ENCODE data around the gene LTA4H. TPM values are rescaled to one million over a fixed set of nuclear protein-coding genes. Genes with fewer than 3 reads are reported as not detected.

LTA4H gene
- polyA plus RNA-seq, 1 experiment = 93.6 TPM

DNA sequence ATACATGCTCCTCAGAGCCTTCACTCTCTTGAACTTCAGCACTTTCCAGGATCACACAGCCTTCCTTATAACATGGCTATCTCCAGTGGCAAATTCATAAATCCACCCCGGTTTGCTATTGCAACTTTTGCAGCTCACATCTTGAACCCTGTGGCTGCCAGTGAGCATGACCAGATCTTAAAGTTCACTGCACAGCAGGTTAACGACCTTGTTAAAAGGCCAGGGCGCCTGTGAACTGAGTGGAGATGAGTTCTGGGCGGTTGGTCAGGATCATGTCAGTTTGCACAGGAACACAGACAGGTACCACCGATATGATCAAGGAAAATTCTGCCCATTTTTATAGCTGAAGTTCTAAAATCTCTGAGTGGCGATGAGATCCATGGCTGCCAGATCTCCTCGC is 24.7 kb upstream of the LTA4H start:
- Histone ChIP-seq H3K27ac (ENCODE audit: low read depth, low read length) (no peak overlapping the region), H3K27me3 (ENCODE audit: control insufficient read depth, insufficient read depth, low read length) (no peaks in the 10 kb centered on the region), H3K4me3 (ENCODE audit: low read depth, low read length) (no peak overlapping the region), H3K9me3 (ENCODE audit: control insufficient read depth, insufficient read depth, low read length) (peaks cover 8% of the 10 kb centered on the region)
- DNase-seq (ENCODE audit: low read depth, low spot score) = no peak
- POLR2A ChIA-PET = no interaction called here
- TF ChIP-seq, protein P1, sequence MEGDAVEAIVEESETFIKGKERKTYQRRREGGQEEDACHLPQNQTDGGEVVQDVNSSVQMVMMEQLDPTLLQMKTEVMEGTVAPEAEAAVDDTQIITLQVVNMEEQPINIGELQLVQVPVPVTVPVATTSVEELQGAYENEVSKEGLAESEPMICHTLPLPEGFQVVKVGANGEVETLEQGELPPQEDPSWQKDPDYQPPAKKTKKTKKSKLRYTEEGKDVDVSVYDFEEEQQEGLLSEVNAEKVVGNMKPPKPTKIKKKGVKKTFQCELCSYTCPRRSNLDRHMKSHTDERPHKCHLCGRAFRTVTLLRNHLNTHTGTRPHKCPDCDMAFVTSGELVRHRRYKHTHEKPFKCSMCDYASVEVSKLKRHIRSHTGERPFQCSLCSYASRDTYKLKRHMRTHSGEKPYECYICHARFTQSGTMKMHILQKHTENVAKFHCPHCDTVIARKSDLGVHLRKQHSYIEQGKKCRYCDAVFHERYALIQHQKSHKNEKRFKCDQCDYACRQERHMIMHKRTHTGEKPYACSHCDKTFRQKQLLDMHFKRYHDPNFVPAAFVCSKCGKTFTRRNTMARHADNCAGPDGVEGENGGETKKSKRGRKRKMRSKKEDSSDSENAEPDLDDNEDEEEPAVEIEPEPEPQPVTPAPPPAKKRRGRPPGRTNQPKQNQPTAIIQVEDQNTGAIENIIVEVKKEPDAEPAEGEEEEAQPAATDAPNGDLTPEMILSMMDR (IDR thresholded peaks at IDR 0.05; ENCODE audit: low read depth, low read length) = no peak
- CTCF ChIA-PET = interaction anchor here (1.6 to 7.7 kb wide), 4 partner anchors 147 to 456 kb away, joined by 3 to 158 read pairs (median 34); no protein-coding TSS in a partner anchor

GRCh38 chr12:96057986-96058553 is 22.7 kb upstream of the LTA4H start:
- ChIA-PET CTCF (interaction anchor here (0.6 to 7.7 kb wide), 4 partner anchors 154 to 929 kb away, joined by 4 to 158 read pairs (median 5); no protein-coding TSS in a partner anchor), POLR2A (interaction anchor here (0.7 kb wide), 1 partner anchor 154 kb away, joined by 5 read pairs; no protein-coding TSS in a partner anchor)
- TF ChIP-seq, protein P1 (IDR thresholded peaks at IDR 0.05; ENCODE audit: low read depth, low read length) = no peak
- DNase-seq (ENCODE audit: low read depth, low spot score) = no peak
- H3K4me3 ChIP-seq (ENCODE audit: low read depth, low read length) = no peak overlapping the region
- H3K27me3 ChIP-seq (ENCODE audit: control insufficient read depth, insufficient read depth, low read length) = no peaks in the 10 kb centered on the region
- peaks cover 8% of the 10 kb centered on the region for H3K9me3 ChIP-seq (ENCODE audit: control insufficient read depth, insufficient read depth, low read length)
- no peak overlapping the region for H3K27ac ChIP-seq (ENCODE audit: low read depth, low read length)

DNA sequence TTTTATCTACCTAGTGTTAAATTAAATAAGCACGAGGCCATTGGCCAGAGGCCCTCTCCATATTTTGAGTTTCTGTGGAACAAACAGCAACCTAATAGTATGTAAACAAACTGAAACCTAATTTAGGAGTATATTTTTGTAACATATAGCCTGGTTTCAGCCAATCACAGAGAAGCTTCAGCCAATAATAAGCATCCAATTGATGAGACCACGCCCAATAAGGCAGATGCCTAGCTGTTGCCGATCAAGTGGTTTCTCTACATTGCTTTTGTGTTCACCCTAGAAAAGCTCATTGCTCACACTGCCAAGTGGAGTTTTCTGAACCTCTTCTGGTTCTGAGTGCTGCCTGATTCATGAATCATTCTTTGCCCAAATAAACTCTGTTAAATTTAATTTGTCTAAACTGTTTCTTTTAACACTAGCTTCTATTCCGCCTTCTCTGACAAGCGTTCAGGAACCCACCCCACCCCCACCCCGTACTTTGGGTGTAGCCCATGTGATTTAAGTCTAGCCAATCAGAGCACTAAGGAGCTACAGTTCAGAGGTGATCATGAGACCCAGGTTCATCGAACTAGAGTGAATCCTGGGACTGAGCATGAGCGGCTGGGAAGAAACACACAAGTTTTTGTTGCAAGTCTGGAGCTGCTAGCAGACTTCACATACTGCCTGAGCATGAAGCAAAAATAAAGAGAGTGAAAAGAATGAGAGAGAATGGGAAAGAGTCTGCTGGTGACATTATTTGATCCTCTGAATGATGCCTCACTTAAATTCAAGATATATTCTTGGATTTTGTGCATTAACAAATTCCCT is 21.5 kb upstream of the LTA4H start:
- no peak overlapping the region for H3K4me3 ChIP-seq (ENCODE audit: low read depth, low read length)
- H3K27me3 ChIP-seq (ENCODE audit: control insufficient read depth, insufficient read depth, low read length) = no peaks in the 10 kb centered on the region
- TF ChIP-seq, protein P1 (IDR thresholded peaks at IDR 0.05; ENCODE audit: low read depth, low read length) = no peak
- H3K27ac ChIP-seq (ENCODE audit: low read depth, low read length) = no peak overlapping the region
- no peak for DNase-seq (ENCODE audit: low read depth, low spot score)
- CTCF ChIA-PET = interaction anchor here (0.6 to 7.7 kb wide), 2 partner anchors 156 to 344 kb away, joined by 3 to 158 read pairs; no protein-coding TSS in a partner anchor
- POLR2A ChIA-PET = no interaction called here
- H3K9me3 ChIP-seq (ENCODE audit: control insufficient read depth, insufficient read depth, low read length) = peaks cover 8% of the 10 kb centered on the region; the same call in 1 of the 2 replicates

DNA sequence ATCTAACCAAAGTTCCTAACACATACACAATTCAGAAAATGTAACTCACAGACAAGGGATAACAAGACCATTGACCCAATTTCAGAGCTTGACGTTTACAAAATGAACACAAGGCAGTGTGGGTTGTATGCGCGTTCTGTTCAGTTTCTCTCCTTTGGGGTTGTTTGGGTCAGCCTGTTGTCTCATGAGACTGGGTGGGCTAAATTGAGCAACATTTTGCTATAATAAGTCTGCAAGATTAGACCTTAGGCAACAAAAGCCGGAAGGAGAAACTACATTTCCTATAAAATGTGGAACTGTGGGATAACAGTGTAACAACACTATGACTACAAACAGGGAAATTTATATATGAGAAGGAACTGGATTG is 18.8 kb upstream of the LTA4H start:
- Histone ChIP-seq H3K4me3 (ENCODE audit: low read depth, low read length) (no peak overlapping the region), H3K9me3 (ENCODE audit: control insufficient read depth, insufficient read depth, low read length) (peaks cover 8% of the 10 kb centered on the region; the same call in 1 of the 2 replicates), H3K27ac (ENCODE audit: low read depth, low read length) (no peak overlapping the region), H3K27me3 (ENCODE audit: control insufficient read depth, insufficient read depth, low read length) (no peaks in the 10 kb centered on the region)
- CTCF ChIA-PET = interaction anchor here (0.5 kb wide), 1 partner anchor 483 kb away, joined by 6 read pairs; no protein-coding TSS in a partner anchor
- TF ChIP-seq, protein P1 (IDR thresholded peaks at IDR 0.05; ENCODE audit: low read depth, low read length) = no peak
- DNase-seq (ENCODE audit: low read depth, low spot score) = no peak
- POLR2A ChIA-PET = no interaction called here

Data from AG04450 (cell line).